Measurements from ENCODE around the gene CLEC20A. TPM values are rescaled to one million over a fixed set of nuclear protein-coding genes. Genes with fewer than 3 reads are reported as not detected.
A peak's percentile ranks its signal among the peaks of the same experiment; 100 is the strongest.
"Not testable (repeated sequence)": the region's sequence is repeated elsewhere in the genome, so short reads cannot be mapped to it uniquely, and the experiment has no call there.

The CLEC20A gene
- total RNA-seq, 1 donor: 0.54 TPM

- DNase-seq (ENCODE audit: low read depth in 2 of 3, low spot score in 2 of 3): no peak
Observed at GRCh38 chr1:178530037-178530402, 33.3 kb upstream of the CLEC20A start.

GRCh38 chr1:178529364-178530036 lies 32.7 kb upstream of the CLEC20A start:
- DNase-seq (ENCODE audit: low read depth in 2 of 3, low spot score in 2 of 3): no peak

- no peak for DNase-seq (ENCODE audit: low read depth in 2 of 3, low spot score in 2 of 3)
Observed at GRCh38 chr1:178528953-178529335, 32.2 kb upstream of the CLEC20A start.

- no peak for DNase-seq (ENCODE audit: low read depth in 2 of 3, low spot score in 2 of 3)
Observed at GRCh38 chr1:178528228-178528952, 31.6 kb upstream of the CLEC20A start.

GRCh38 chr1:178527117-178527516 lies 30.4 kb upstream of the CLEC20A start:
- no peak for DNase-seq (ENCODE audit: low read depth in 2 of 3, low spot score in 2 of 3)

GRCh38 chr1:178521241-178521640 lies 24.5 kb upstream of the CLEC20A start:
- DNase-seq (ENCODE audit: low read depth in 2 of 3, low spot score in 2 of 3): no peak

GRCh38 chr1:178520803-178521202 lies 24.0 kb upstream of the CLEC20A start:
- DNase-seq (ENCODE audit: low read depth in 2 of 3, low spot score in 2 of 3): no peak

GRCh38 chr1:178518894-178519293 lies 22.1 kb upstream of the CLEC20A start:
- no peak for DNase-seq (ENCODE audit: low read depth in 2 of 3, low spot score in 2 of 3)

- no peak for DNase-seq (ENCODE audit: low read depth in 2 of 3, low spot score in 2 of 3)
Observed at GRCh38 chr1:178516110-178516509, 19.3 kb upstream of the CLEC20A start.

GRCh38 chr1:178513278-178513983 lies 16.7 kb upstream of the CLEC20A start:
- DNase-seq (ENCODE audit: low read depth in 2 of 3, low spot score in 2 of 3): no peak

- DNase-seq (ENCODE audit: low read depth in 2 of 3, low spot score in 2 of 3): no peak
Observed at GRCh38 chr1:178512566-178513277, 16.0 kb upstream of the CLEC20A start, which contains the start of gene TEX35. Gene TEX35, plus strand, starts transcription at chr1:178513109. Its CDS starts 80 bp downstream, at chr1:178513189.

GRCh38 chr1:178510155-178510554 lies 13.4 kb upstream of the CLEC20A start:
- DNase-seq (ENCODE audit: low read depth in 2 of 3, low spot score in 2 of 3): no peak

GRCh38 chr1:178509414-178510007 lies 12.7 kb upstream of the CLEC20A start:
- no peak for DNase-seq (ENCODE audit: low read depth in 2 of 3, low spot score in 2 of 3)

GRCh38 chr1:178506669-178507068 lies 9.9 kb upstream of the CLEC20A start:
- DNase-seq (ENCODE audit: low read depth in 2 of 3, low spot score in 2 of 3): peak in 1 of 3 donors; percentile 5

- no peak for DNase-seq (ENCODE audit: low read depth in 2 of 3, low spot score in 2 of 3)
Observed at GRCh38 chr1:178506177-178506576, 9.4 kb upstream of the CLEC20A start.

- DNase-seq (ENCODE audit: low read depth in 2 of 3, low spot score in 2 of 3): no peak
Observed at GRCh38 chr1:178504286-178504685, 7.5 kb upstream of the CLEC20A start.

- DNase-seq (ENCODE audit: low read depth in 2 of 3, low spot score in 2 of 3): no peak
Observed at GRCh38 chr1:178503849-178504248, 7.1 kb upstream of the CLEC20A start.

GRCh38 chr1:178503316-178503715 lies 6.6 kb upstream of the CLEC20A start:
- DNase-seq (ENCODE audit: low read depth in 2 of 3, low spot score in 2 of 3): not testable (repeated sequence)

- DNase-seq (ENCODE audit: low read depth in 2 of 3, low spot score in 2 of 3): no peak
Observed at GRCh38 chr1:178502856-178503255, 6.1 kb upstream of the CLEC20A start.

GRCh38 chr1:178502330-178502714 lies 5.6 kb upstream of the CLEC20A start:
- DNase-seq (ENCODE audit: low read depth in 2 of 3, low spot score in 2 of 3): no peak

Data from hematopoietic multipotent progenitor cell (in vitro differentiated cells).